Body of pancreas (tissue), 4 donors: ENCODE results near the gene TBX1. TPM values are rescaled to one million over a fixed set of nuclear protein-coding genes. Genes with fewer than 3 reads are reported as not detected.

Experiments used
- ATAC-seq: fragments of 150-250 bp; one replicate; pipeline ENCODE4 v1.9.1; 2016
- DNase-seq, 4 donors: peaks; one replicate each; pipeline ENCODE4 v3.0.0-alpha.2; 2019
- H3K27ac ChIP-seq, 4 donors: fragments of 200-600 bp; sonication (generic); 1 replicate in 3 of 4; 2 replicates in 1 of 4; pipeline versions ENCODE4 v1.5.1 to v1.6.1; 2016 to 2019; ENCODE audit warnings: mild to moderate bottlenecking in 1 of 4, mixed read lengths in 1 of 4, moderate library complexity in 1 of 4
- H3K27me3 ChIP-seq, 2 donors: fragments of 200-600 bp; sonication (generic); one replicate each; pipeline ENCODE4 v1.6.0; 2016; ENCODE audit warnings: mild to moderate bottlenecking in 1 of 2
- H3K36me3 ChIP-seq, 2 donors: fragments of 200-600 bp; sonication (generic); replicated peaks in 1 of 2; 2 replicates each; pipeline ENCODE4 v1.5.1; 2016; ENCODE audit warnings: low read depth in 2 of 2; ENCODE audit not compliant: insufficient read depth in 1 of 2
- H3K4me1 ChIP-seq: fragments of 200-600 bp; sonication (generic); one replicate; pipeline ENCODE4 v1.6.0; 2016
- H3K4me3 ChIP-seq, 2 donors: fragments of 200-600 bp; sonication (generic); 1 replicate in 1 of 2; 2 replicates in 1 of 2; pipeline ENCODE4 v1.5.1; 2016 to 2019
- H3K9me3 ChIP-seq, 3 donors: fragments of 200-600 bp; sonication (generic); 1 replicate in 2 of 3; 2 replicates in 1 of 3; pipeline ENCODE4 v1.5.1; 2016
- CTCF ChIP-seq, 7 experiments: fragments of 450-650 bp in 4 of 7; fragments of 200-600 bp in 3 of 7; sonication (generic) in 3 of 7; IDR thresholded peaks; one replicate each; pipeline ENCODE4 v1.5.1; 2016 to 2019; ENCODE audit warnings: antibody characterized with exemption in 7 of 7
- POLR2A ChIP-seq, 3 donors: fragments of 450-650 bp; IDR thresholded peaks; one replicate each; pipeline ENCODE4 v1.6.1; 2016; ENCODE audit warnings: antibody characterized with exemption in 3 of 3, mild to moderate bottlenecking in 2 of 3
- WGBS, 2 donors: methylation state at CpG; one replicate each; pipeline ENCODE4 v1.1.5; 2017; 5-methylcytosine and 5-hydroxymethylcytosine counted together
- intact Hi-C: fragments of 100-400 bp; cut with DNase I; formaldehyde crosslinking; loops from one replicate; pipeline ENCODE4 v1.15.1; 2023
- total RNA-seq, 2 donors: library from RNA; depleted of rRNA; stranded (reverse); fragments of >200 nt; gene quantifications; one replicate each; pipeline ENCODE4 v1.1.0, GENCODE V29; 2016

Gene TBX1
- total RNA-seq, 2 donors from 2014 or later = 1.0 TPM; not detected in 1

- 63 to 70% methylated on average over 61 of the region's 61 CpGs for WGBS, 2 donors
- DNase-seq (no peak), ATAC-seq (no peak)
- intact Hi-C loops = no loop called here
- H3K9me3 ChIP-seq = no peaks in the 10 kb centered on the region
- no peaks in the 10 kb centered on the region for H3K36me3 ChIP-seq
- H3K4me1 ChIP-seq = peaks cover 41% of the 10 kb centered on the region
- no peak overlapping the region for H3K27ac ChIP-seq
- peaks cover 0 to 5% of the 10 kb centered on the region in 2 donors for H3K27me3 ChIP-seq
- no peak overlapping the region for H3K4me3 ChIP-seq
- TF ChIP-seq POLR2A (IDR thresholded peaks at IDR 0.05) (no peak), CTCF (IDR thresholded peaks at IDR 0.05) (no peak)
Observed at GRCh38 chr22:19727310-19728150, 33.0 kb upstream of the TBX1 start.

GRCh38 chr22:19728271-19728670 lies 32.3 kb upstream of the TBX1 start:
- intact Hi-C loops = no loop called here
- no peak overlapping the region for H3K4me3 ChIP-seq
- TF ChIP-seq CTCF (IDR thresholded peaks at IDR 0.05) (no peak), POLR2A (IDR thresholded peaks at IDR 0.05) (no peak)
- peak; percentile 62 to 85 (median 71) for DNase-seq
- H3K27ac ChIP-seq = no peak overlapping the region
- 62 to 63% methylated on average over 4 to 6 of the region's 6 CpGs for WGBS, 2 donors
- H3K27me3 ChIP-seq = peaks cover 0 to 5% of the 10 kb centered on the region in 2 donors
- H3K36me3 ChIP-seq = no peaks in the 10 kb centered on the region
- ATAC-seq = peak; percentile 54
- H3K4me1 ChIP-seq = peaks cover 33% of the 10 kb centered on the region
- no peaks in the 10 kb centered on the region for H3K9me3 ChIP-seq

GRCh38 chr22:19728836-19729235 lies 31.7 kb upstream of the TBX1 start:
- Histone ChIP-seq H3K4me1 (peaks cover 28% of the 10 kb centered on the region), H3K4me3 (no peak overlapping the region), H3K36me3 (no peaks in the 10 kb centered on the region), H3K27me3 (peaks cover 0 to 5% of the 10 kb centered on the region in 2 donors), H3K9me3 (no peaks in the 10 kb centered on the region), H3K27ac (no peak overlapping the region)
- TF ChIP-seq POLR2A (IDR thresholded peaks at IDR 0.05) (no peak), CTCF (IDR thresholded peaks at IDR 0.05) (no peak)
- WGBS, 2 donors = 56% methylated on average over 10 of the region's 10 CpGs; no CpG with 5 or more reads in 1 of the 2 donors
- no peak for DNase-seq
- ATAC-seq = no peak
- intact Hi-C loops = no loop called here

GRCh38 chr22:19729507-19729906 lies 31.1 kb upstream of the TBX1 start:
- no peak for DNase-seq
- TF ChIP-seq CTCF (IDR thresholded peaks at IDR 0.05) (no peak), POLR2A (IDR thresholded peaks at IDR 0.05) (no peak)
- 78 to 92% methylated on average over 3 to 9 of the region's 9 CpGs for WGBS, 2 donors
- Histone ChIP-seq H3K4me3 (no peak overlapping the region), H3K36me3 (no peaks in the 10 kb centered on the region), H3K27ac (no peak overlapping the region), H3K27me3 (peaks cover 0 to under 1% of the 10 kb centered on the region in 2 donors), H3K9me3 (no peaks in the 10 kb centered on the region), H3K4me1 (peaks cover 21% of the 10 kb centered on the region)
- intact Hi-C loops = no loop called here
- ATAC-seq = no peak
